ENCODE results near the gene HDAC5. TPM values are rescaled to one million over a fixed set of nuclear protein-coding genes. Genes with fewer than 3 reads are reported as not detected.

HDAC5 gene
- total RNA-seq, result 82.4 TPM

GRCh38 chr17:44123356-44124117 is at the start of gene HDAC5:
Gene HDAC5, minus strand, starts transcription at chr17:44123641. Its CDS starts 6,126 bp downstream, at chr17:44117515.

GRCh38 chr17:44170499-44171201 is 47.2 kb upstream of the HDAC5 start, which contains the start of gene ASB16:
Gene ASB16, plus strand, starts transcription at chr17:44170704. Its CDS starts 86 bp downstream, at chr17:44170790.

DNA sequence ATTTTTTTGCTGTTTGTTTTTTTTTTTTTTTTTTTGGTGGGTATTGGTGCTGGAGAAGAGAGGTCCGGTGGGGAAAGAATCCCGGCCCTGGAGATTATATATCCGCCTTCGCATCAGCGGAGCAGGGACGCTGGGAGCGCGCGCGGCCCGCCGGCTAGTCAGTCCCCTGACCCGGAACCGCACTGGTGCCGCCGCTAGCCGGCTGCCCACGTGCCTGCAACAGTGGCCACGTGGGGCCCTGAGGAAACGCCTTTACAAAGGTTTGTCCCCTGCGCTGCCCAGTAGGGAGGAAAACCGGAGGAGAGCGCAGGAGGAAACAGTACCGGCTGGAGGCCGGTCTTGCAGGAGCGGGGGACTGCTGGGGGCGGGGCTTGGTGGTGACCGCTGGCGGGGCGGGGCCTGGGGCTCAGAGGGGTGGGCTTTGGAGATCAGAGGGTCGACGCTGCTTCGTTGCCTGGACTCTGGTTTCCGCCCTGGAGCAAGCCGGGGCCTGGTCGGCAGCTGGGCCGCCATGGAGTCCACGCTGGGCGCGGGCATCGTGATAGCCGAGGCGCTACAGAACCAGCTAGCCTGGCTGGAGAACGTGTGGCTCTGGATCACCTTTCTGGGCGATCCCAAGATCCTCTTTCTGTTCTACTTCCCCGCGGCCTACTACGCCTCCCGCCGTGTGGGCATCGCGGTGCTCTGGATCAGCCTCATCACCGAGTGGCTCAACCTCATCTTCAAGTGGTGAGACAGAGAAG is 52.8 kb downstream of the HDAC5 start, which contains the start of gene G6PC3:
G6PC3 (plus strand) TSS at position 281 of the 743 bp plus-strand sequence; CDS start at position 512, 231 bp downstream.

DNA sequence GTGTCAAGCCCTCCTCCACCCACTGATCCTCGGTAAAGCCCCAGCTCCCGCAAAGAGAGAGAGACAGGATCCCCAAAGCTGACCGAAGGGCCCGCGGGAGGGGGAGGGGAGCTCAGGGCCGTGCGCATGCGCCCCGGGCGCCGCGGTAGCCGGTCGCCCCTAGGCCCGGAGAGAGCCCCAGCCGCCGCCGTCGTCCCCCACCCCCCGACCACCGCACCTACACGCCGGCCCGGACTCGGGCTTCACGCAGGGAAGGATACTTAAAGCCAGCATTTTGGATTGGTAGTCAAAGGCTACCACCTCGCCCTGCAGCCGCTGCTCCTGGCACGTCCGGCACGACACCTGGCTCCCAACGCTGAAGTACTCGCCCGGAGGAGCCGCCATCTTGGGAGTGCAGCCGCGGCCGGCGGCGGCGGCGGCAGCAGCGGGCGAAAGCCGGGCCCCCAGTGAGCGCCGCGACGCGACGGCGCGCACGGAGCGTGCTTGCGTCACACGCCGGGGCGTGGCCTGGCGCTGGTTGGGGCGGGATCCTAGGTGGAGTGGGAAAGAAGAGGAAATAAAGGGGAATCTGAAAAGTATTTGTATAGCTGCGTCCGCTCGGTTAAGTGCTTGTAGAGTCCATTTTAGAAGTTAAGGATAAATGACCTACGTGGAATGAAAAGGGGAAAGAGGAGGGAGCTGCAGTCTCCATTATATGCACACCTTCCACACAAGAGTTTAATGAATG is 57.1 kb downstream of the HDAC5 start, which contains the start of gene LSM12:
LSM12 (minus strand) TSS at position 468 of the 727 bp plus-strand sequence; CDS start at position 384, 84 bp downstream.

Small RNA genes lying within 50 kb of the gene (small RNA-seq; reads per million reads assigned to genes)
- not detected for gene RNU6-131P

Other genes starting within 250 kb of the HDAC5 start
- gene MPP2, start 216.1 kb downstream of the HDAC5 start, total RNA-seq, result 35.8 TPM
- not detected for gene PPY, start 181.2 kb downstream of the HDAC5 start, total RNA-seq
- not detected for gene PYY, start 169.7 kb downstream of the HDAC5 start, total RNA-seq
- gene NAGS, start 119.0 kb downstream of the HDAC5 start, total RNA-seq, result 4.8 TPM
- gene TMEM101, start 108.7 kb downstream of the HDAC5 start, total RNA-seq, result 28.8 TPM
- 36.7 TPM for gene LSM12, start 57.0 kb downstream of the HDAC5 start, total RNA-seq
- gene G6PC3, start 52.9 kb downstream of the HDAC5 start, total RNA-seq, result 24.7 TPM
- gene HROB, start 18.3 kb upstream of the HDAC5 start, total RNA-seq, result 1.8 TPM
- not detected for gene ASB16, start 47.1 kb upstream of the HDAC5 start, total RNA-seq
- gene TMUB2, start 63.3 kb upstream of the HDAC5 start, total RNA-seq, result 32.1 TPM
- gene ATXN7L3, start 76.2 kb upstream of the HDAC5 start, total RNA-seq, result 80.3 TPM
- gene UBTF, start 96.0 kb upstream of the HDAC5 start, total RNA-seq, result 72.7 TPM
- 9.2 TPM for gene SLC4A1, start 144.5 kb upstream of the HDAC5 start, total RNA-seq
- 110 TPM for gene RUNDC3A, start 185.0 kb upstream of the HDAC5 start, total RNA-seq
- 46.1 TPM for gene SLC25A39, start 201.2 kb upstream of the HDAC5 start, total RNA-seq
- gene GRN, start 221.7 kb upstream of the HDAC5 start, total RNA-seq, result 95.3 TPM
- gene FAM171A2, start 240.2 kb upstream of the HDAC5 start, total RNA-seq, result 51.4 TPM